OCI-LY3 (cell line): Measurements from ENCODE around the gene PDIA4.
A peak's percentile ranks its signal among the peaks of the same experiment; 100 is the strongest.

ENCODE experiments used
- H2AFZ ChIP-seq: fragments of 200-600, 300-600 bp; shearing (Covaris generic); 2 replicates; pipeline ENCODE4 v1.6.0; 2014; ENCODE audit warnings: antibody characterized with exemption, low read depth, low read length
- H3K27ac ChIP-seq: fragments of 200-600, 300-600 bp; sonication (generic); 2 replicates; pipeline ENCODE4 v1.5.1; 2014; ENCODE audit warnings: mild to moderate bottlenecking, low read length, moderate library complexity, mixed read lengths
- H3K27me3 ChIP-seq: fragments of 200-600, 300-600 bp; sonication (generic); 2 replicates; pipeline ENCODE4 v1.6.1; 2014; ENCODE audit warnings: low read depth, low read length, mixed read lengths
- H3K36me3 ChIP-seq: fragments of 200-600, 300-600 bp; sonication (generic); replicated peaks from 2 replicates; pipeline ENCODE3; 2014; ENCODE audit warnings: low read depth, low read length, mixed read lengths
- H3K4me1 ChIP-seq: fragments of 300-600, 200-600 bp; sonication (generic); 2 replicates; pipeline ENCODE4 v1.6.1; 2014; ENCODE audit warnings: low read length, mixed read lengths
- H3K4me2 ChIP-seq: fragments of 200-600, 300-600 bp; sonication (generic); 2 replicates; pipeline ENCODE4 v1.6.1; 2014; ENCODE audit warnings: low read length, mixed read lengths
- H3K4me3 ChIP-seq: fragments of 300-600, 200-600 bp; sonication (generic); 2 replicates; pipeline ENCODE4 v1.5.1; 2014; ENCODE audit warnings: antibody characterized with exemption, mild to moderate bottlenecking, low read length, moderate library complexity
- H3K79me2 ChIP-seq: fragments of 300-600, 200-600 bp; shearing (Covaris generic); 2 replicates; pipeline ENCODE4 v1.6.1; 2014; ENCODE audit warnings: mild to moderate bottlenecking, low read length, mixed read lengths
- H3K9ac ChIP-seq: fragments of 300-600, 200-600 bp; shearing (Covaris generic); 2 replicates; pipeline ENCODE4 v1.6.0; 2014; ENCODE audit warnings: mild to moderate bottlenecking, low read length, moderate library complexity
- H3K9me3 ChIP-seq: fragments of 200-600, 300-600 bp; shearing (Covaris generic); 2 replicates; pipeline ENCODE4 v1.6.1; 2014; ENCODE audit warnings: low read length, mixed read lengths; ENCODE audit not compliant: insufficient read depth
- H4K20me1 ChIP-seq: fragments of 200-600, 300-600 bp; sonication (generic); 2 replicates; pipeline ENCODE4 v1.6.1; 2016; ENCODE audit warnings: low read length, mixed read lengths; ENCODE audit not compliant: insufficient read depth
- EZH2phosphoT487 ChIP-seq: fragments of 200-600 bp; shearing (Covaris generic); IDR thresholded peaks from 2 replicates; pipeline ENCODE4 v1.6.1; 2018; ENCODE audit warnings: antibody characterized with exemption, mixed run types, low read depth
- TF ChIP-seq, protein P1 (sequence below): fragments of 200-600, 300-600 bp; sonication (generic); IDR thresholded peaks from 2 replicates; pipeline ENCODE4 v1.5.1; 2014; ENCODE audit warnings: antibody characterized with exemption, low read length, low read depth

PDIA4 gene

GRCh38 chr7:148962440-148962822 is 65.9 kb downstream of the PDIA4 start:
- H3K79me2 ChIP-seq, result peaks cover 4% of the 10 kb centered on the region; the same call in 1 of the 2 replicates
- H3K27me3 ChIP-seq, result peaks cover under 1% of the 10 kb centered on the region; the same call in 1 of the 2 replicates
- H3K4me1 ChIP-seq, result peaks cover 35% of the 10 kb centered on the region
- H3K36me3 ChIP-seq, result no peaks in the 10 kb centered on the region
- no peaks in the 10 kb centered on the region for H4K20me1 ChIP-seq
- peak overlapping the region; percentile 85 for H3K4me3 ChIP-seq
- peak overlapping the region; percentile 92 for H3K4me2 ChIP-seq
- no peak overlapping the region for H3K27ac ChIP-seq
- peak overlapping the region; percentile 56 for H3K9ac ChIP-seq
- H2AFZ ChIP-seq, result peak overlapping the region; percentile 88
- H3K9me3 ChIP-seq, result no peaks in the 10 kb centered on the region
- TF ChIP-seq EZH2phosphoT487, result no peak
- TF ChIP-seq, protein P1, sequence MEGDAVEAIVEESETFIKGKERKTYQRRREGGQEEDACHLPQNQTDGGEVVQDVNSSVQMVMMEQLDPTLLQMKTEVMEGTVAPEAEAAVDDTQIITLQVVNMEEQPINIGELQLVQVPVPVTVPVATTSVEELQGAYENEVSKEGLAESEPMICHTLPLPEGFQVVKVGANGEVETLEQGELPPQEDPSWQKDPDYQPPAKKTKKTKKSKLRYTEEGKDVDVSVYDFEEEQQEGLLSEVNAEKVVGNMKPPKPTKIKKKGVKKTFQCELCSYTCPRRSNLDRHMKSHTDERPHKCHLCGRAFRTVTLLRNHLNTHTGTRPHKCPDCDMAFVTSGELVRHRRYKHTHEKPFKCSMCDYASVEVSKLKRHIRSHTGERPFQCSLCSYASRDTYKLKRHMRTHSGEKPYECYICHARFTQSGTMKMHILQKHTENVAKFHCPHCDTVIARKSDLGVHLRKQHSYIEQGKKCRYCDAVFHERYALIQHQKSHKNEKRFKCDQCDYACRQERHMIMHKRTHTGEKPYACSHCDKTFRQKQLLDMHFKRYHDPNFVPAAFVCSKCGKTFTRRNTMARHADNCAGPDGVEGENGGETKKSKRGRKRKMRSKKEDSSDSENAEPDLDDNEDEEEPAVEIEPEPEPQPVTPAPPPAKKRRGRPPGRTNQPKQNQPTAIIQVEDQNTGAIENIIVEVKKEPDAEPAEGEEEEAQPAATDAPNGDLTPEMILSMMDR, result no peak

GRCh38 chr7:148959726-148960125 is 68.6 kb downstream of the PDIA4 start:
- no peak for TF ChIP-seq EZH2phosphoT487
- TF ChIP-seq, protein P1, result no peak
- H3K27me3 ChIP-seq, result no peaks in the 10 kb centered on the region
- H3K27ac ChIP-seq, result no peak overlapping the region
- no peaks in the 10 kb centered on the region for H3K36me3 ChIP-seq
- no peak overlapping the region for H3K4me3 ChIP-seq
- H2AFZ ChIP-seq, result no peak overlapping the region
- no peaks in the 10 kb centered on the region for H3K9me3 ChIP-seq
- H3K4me2 ChIP-seq, result no peak overlapping the region
- H3K9ac ChIP-seq, result no peak overlapping the region
- no peaks in the 10 kb centered on the region for H4K20me1 ChIP-seq
- peaks cover 4% of the 10 kb centered on the region; the same call in 1 of the 2 replicates for H3K79me2 ChIP-seq
- peaks cover 30% of the 10 kb centered on the region for H3K4me1 ChIP-seq

- no peaks in the 10 kb centered on the region for H3K27me3 ChIP-seq
- H3K27ac ChIP-seq, result no peak overlapping the region
- H3K9ac ChIP-seq, result no peak overlapping the region
- H3K9me3 ChIP-seq, result no peaks in the 10 kb centered on the region
- peaks cover 18% of the 10 kb centered on the region for H3K4me1 ChIP-seq
- H3K36me3 ChIP-seq, result no peaks in the 10 kb centered on the region
- H3K4me3 ChIP-seq, result no peak overlapping the region
- H3K79me2 ChIP-seq, result peaks cover 4% of the 10 kb centered on the region; the same call in 1 of the 2 replicates
- H3K4me2 ChIP-seq, result no peak overlapping the region
- TF ChIP-seq, protein P1, result no peak
- TF ChIP-seq EZH2phosphoT487, result no peak
- no peaks in the 10 kb centered on the region for H4K20me1 ChIP-seq
- H2AFZ ChIP-seq, result no peak overlapping the region
Observed at GRCh38 chr7:148958061-148958460, 70.2 kb downstream of the PDIA4 start.

GRCh38 chr7:148954766-148955165 is 73.5 kb downstream of the PDIA4 start:
- no peaks in the 10 kb centered on the region for H3K4me1 ChIP-seq
- no peak overlapping the region for H3K9ac ChIP-seq
- H3K36me3 ChIP-seq, result no peaks in the 10 kb centered on the region
- no peak overlapping the region for H3K4me3 ChIP-seq
- no peaks in the 10 kb centered on the region for H4K20me1 ChIP-seq
- H2AFZ ChIP-seq, result no peak overlapping the region
- H3K4me2 ChIP-seq, result no peak overlapping the region
- no peak overlapping the region for H3K27ac ChIP-seq
- TF ChIP-seq, protein P1, result no peak
- no peaks in the 10 kb centered on the region for H3K79me2 ChIP-seq
- no peaks in the 10 kb centered on the region for H3K9me3 ChIP-seq
- no peaks in the 10 kb centered on the region for H3K27me3 ChIP-seq
